Neuronal stem cell (in vitro differentiated cells): ENCODE results near the gene EIPR1.
A peak's percentile ranks its signal among the peaks of the same experiment; 100 is the strongest.

ENCODE experiments used
- DNase-seq: peaks from one replicate; pipeline ENCODE4 v3.0.0-alpha.2; 2013; ENCODE audit warnings: low spot score
- H2AFZ ChIP-seq: one replicate; pipeline ENCODE4 v1.6.1; 2013; ENCODE audit warnings: mild to moderate bottlenecking, low read length, inconsistent platforms
- H2AK5ac ChIP-seq: 2 replicates; pipeline ENCODE4 v1.6.1; 2013; ENCODE audit warnings: low read depth, mild to moderate bottlenecking, inconsistent platforms, low read length, moderate library complexity, mixed read lengths
- H2BK120ac ChIP-seq: 2 replicates; pipeline ENCODE4 v1.6.1; 2013; ENCODE audit warnings: low read depth, mild to moderate bottlenecking, inconsistent platforms, low read length, moderate library complexity, mixed read lengths
- H2BK12ac ChIP-seq: one replicate; pipeline ENCODE4 v1.6.1; 2013; ENCODE audit warnings: low read length, inconsistent platforms
- H2BK15ac ChIP-seq: 2 replicates; pipeline ENCODE4 v1.6.1; 2013; ENCODE audit warnings: mild to moderate bottlenecking, low read length, inconsistent platforms, mixed read lengths
- H2BK5ac ChIP-seq: one replicate; pipeline ENCODE4 v1.6.1; 2013; ENCODE audit warnings: inconsistent platforms, mild to moderate bottlenecking, low read length, moderate library complexity
- H3K14ac ChIP-seq: one replicate; pipeline ENCODE4 v1.6.1; 2013; ENCODE audit warnings: low read length, inconsistent platforms
- H3K18ac ChIP-seq: 2 replicates; pipeline ENCODE4 v1.6.1; 2013; ENCODE audit warnings: low read length, inconsistent platforms
- H3K23ac ChIP-seq: 2 replicates; pipeline ENCODE4 v1.6.1; 2013; ENCODE audit warnings: low read depth, mild to moderate bottlenecking, mixed read lengths, low read length, inconsistent platforms; ENCODE audit not compliant: poor library complexity
- H3K27ac ChIP-seq: replicated peaks from 3 replicates; pipeline ENCODE4 v1.5.1; 2013; ENCODE audit warnings: low read length, inconsistent platforms
- H3K27me3 ChIP-seq, 3 experiments: 2 replicates each; pipeline ENCODE4 v1.6.1; 2013; ENCODE audit warnings: low read length in 3 of 3, mild to moderate bottlenecking in 2 of 3, inconsistent platforms in 1 of 3, low read depth in 1 of 3, mixed read lengths in 1 of 3, moderate library complexity in 1 of 3; ENCODE audit not compliant: control insufficient read depth in 3 of 3, insufficient read depth in 3 of 3
- H3K36me3 ChIP-seq, 2 donors: replicated peaks in 1 of 2; 2 replicates each; pipeline ENCODE4 v1.6.1; 2013; ENCODE audit warnings: low read length in 2 of 2; ENCODE audit not compliant: control insufficient read depth in 2 of 2, insufficient read depth in 2 of 2
- H3K4ac ChIP-seq: 2 replicates; pipeline ENCODE4 v1.6.1; 2013; ENCODE audit warnings: inconsistent platforms, mild to moderate bottlenecking, low read length, moderate library complexity
- H3K4me1 ChIP-seq, 2 donors: 1 replicate in 1 of 2; 2 replicates in 1 of 2; pipeline ENCODE4 v1.6.1; 2013; ENCODE audit warnings: low read length in 2 of 2, low read depth in 1 of 2; ENCODE audit not compliant: control insufficient read depth in 2 of 2, insufficient read depth in 1 of 2
- H3K4me2 ChIP-seq: one replicate; pipeline ENCODE4 v1.6.1; 2013; ENCODE audit warnings: mild to moderate bottlenecking, low read length, inconsistent platforms; ENCODE audit not compliant: insufficient read depth, poor library complexity, severe bottlenecking
- H3K4me3 ChIP-seq, 2 donors: 2 replicates each; pipeline ENCODE4 v1.5.1; 2013; ENCODE audit warnings: low read length in 2 of 2, mild to moderate bottlenecking in 2 of 2, inconsistent platforms in 1 of 2, moderate library complexity in 1 of 2
- H3K79me1 ChIP-seq: one replicate; pipeline ENCODE4 v1.6.1; 2013; ENCODE audit warnings: low read depth, mild to moderate bottlenecking, inconsistent platforms, low read length, moderate library complexity
- H3K9ac ChIP-seq: one replicate; pipeline ENCODE4 v1.6.1; 2013; ENCODE audit warnings: mild to moderate bottlenecking, low read depth, low read length, inconsistent platforms; ENCODE audit not compliant: poor library complexity
- H3K9me3 ChIP-seq, 2 donors: replicated peaks in 1 of 2; 2 replicates each; pipeline versions ENCODE3 to v1.6.1; 2013; ENCODE audit warnings: low read length in 2 of 2, mild to moderate bottlenecking in 2 of 2, inconsistent platforms in 1 of 2, low read depth in 1 of 2, mixed read lengths in 1 of 2, moderate library complexity in 1 of 2; ENCODE audit not compliant: control insufficient read depth in 2 of 2, insufficient read depth in 1 of 2
- H4K8ac ChIP-seq: one replicate; pipeline ENCODE4 v1.6.1; 2013; ENCODE audit warnings: low read depth, mild to moderate bottlenecking, inconsistent platforms, low read length, moderate library complexity
- H4K91ac ChIP-seq: one replicate; pipeline ENCODE4 v1.6.1; 2013; ENCODE audit warnings: low read length, low read depth, mild to moderate bottlenecking, inconsistent platforms; ENCODE audit not compliant: poor library complexity
- WGBS, 2 donors: extraction: QIAGEN DNeasy Blood & Tissue Kit; methylation state at CpG; one replicate each; pipeline ENCODE4 v1.1.7; 2013; ENCODE audit warnings: missing lambda C conversion rate in 2 of 2, mixed read lengths in 1 of 2; ENCODE audit not compliant: insufficient read length in 2 of 2, insufficient replicate concordance in 1 of 2; ENCODE audit errors: extremely low coverage in 2 of 2; 5-methylcytosine and 5-hydroxymethylcytosine counted together

The EIPR1 gene

DNA sequence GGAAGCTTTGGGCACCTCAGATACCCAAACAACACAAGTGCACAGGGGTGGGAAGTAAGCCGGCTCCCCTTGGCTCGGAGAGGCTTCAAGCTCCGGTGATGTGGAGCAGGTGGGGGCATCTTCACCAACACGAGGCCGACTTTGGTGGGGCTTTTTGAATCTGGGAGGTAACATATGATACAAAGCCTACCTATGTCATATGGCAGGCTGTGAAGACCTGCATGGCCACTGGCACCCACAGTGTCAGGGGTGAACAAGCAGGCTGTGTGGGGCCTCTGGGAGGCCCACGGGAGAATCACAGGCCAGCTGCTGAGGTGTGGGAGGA is 109.0 kb downstream of the EIPR1 start:
- no peak overlapping the region for H4K91ac ChIP-seq
- H3K4me2 ChIP-seq, result no peak overlapping the region
- H3K9me3 ChIP-seq, result peaks cover 8 to 14% of the 10 kb centered on the region in 2 donors
- no peak overlapping the region for H2AK5ac ChIP-seq
- no peaks in the 10 kb centered on the region for H3K79me1 ChIP-seq
- H3K14ac ChIP-seq, result no peak overlapping the region
- H2BK15ac ChIP-seq, result no peak overlapping the region
- H3K4me1 ChIP-seq, result peaks cover 19 to 23% of the 10 kb centered on the region in 2 donors
- H2AFZ ChIP-seq, result no peak overlapping the region
- no peak overlapping the region for H2BK120ac ChIP-seq
- no peak overlapping the region for H3K4ac ChIP-seq
- no peak overlapping the region for H3K27ac ChIP-seq
- H4K8ac ChIP-seq, result no peak overlapping the region
- H3K27me3 ChIP-seq, result peaks cover 0 to 39% (median 0%) of the 10 kb centered on the region in 3 experiments
- WGBS, 2 donors, result no CpG with 5 or more reads among the region's 6 CpGs
- H2BK5ac ChIP-seq, result no peak overlapping the region
- DNase-seq, result no peak
- H3K9ac ChIP-seq, result no peak overlapping the region
- no peaks in the 10 kb centered on the region for H3K36me3 ChIP-seq
- H3K18ac ChIP-seq, result no peak overlapping the region
- no peak overlapping the region for H2BK12ac ChIP-seq
- no peak overlapping the region for H3K23ac ChIP-seq
- H3K4me3 ChIP-seq, result no peak overlapping the region

GRCh38 chr2:3267869-3268704 is 109.5 kb downstream of the EIPR1 start:
- Histone ChIP-seq H2BK120ac (no peak overlapping the region), H3K9me3 (peaks cover 8 to 14% of the 10 kb centered on the region in 2 donors), H3K4me2 (no peak overlapping the region), H3K27ac (no peak overlapping the region), H2AK5ac (peak overlapping the region; percentile 70), H4K8ac (no peak overlapping the region), H3K79me1 (no peaks in the 10 kb centered on the region), H3K27me3 (peaks cover 0 to 44% (median 0%) of the 10 kb centered on the region in 3 experiments), H3K18ac (peak overlapping the region; percentile 79), H4K91ac (no peak overlapping the region), H2BK15ac (peak overlapping the region; percentile 61), H3K14ac (peak overlapping the region; percentile 66), H3K23ac (peak overlapping the region; percentile 66), H2BK5ac (no peak overlapping the region), H2BK12ac (peak overlapping the region; percentile 34), H3K9ac (peak overlapping the region; percentile 25), H3K36me3 (no peaks in the 10 kb centered on the region), H3K4me1 (peaks cover 19 to 23% of the 10 kb centered on the region in 2 donors), H3K4ac (no peak overlapping the region), H3K4me3 (no peak overlapping the region), H2AFZ (no peak overlapping the region)
- WGBS, 2 donors, result no CpG with 5 or more reads among the region's 20 CpGs
- DNase-seq, result no peak

DNA sequence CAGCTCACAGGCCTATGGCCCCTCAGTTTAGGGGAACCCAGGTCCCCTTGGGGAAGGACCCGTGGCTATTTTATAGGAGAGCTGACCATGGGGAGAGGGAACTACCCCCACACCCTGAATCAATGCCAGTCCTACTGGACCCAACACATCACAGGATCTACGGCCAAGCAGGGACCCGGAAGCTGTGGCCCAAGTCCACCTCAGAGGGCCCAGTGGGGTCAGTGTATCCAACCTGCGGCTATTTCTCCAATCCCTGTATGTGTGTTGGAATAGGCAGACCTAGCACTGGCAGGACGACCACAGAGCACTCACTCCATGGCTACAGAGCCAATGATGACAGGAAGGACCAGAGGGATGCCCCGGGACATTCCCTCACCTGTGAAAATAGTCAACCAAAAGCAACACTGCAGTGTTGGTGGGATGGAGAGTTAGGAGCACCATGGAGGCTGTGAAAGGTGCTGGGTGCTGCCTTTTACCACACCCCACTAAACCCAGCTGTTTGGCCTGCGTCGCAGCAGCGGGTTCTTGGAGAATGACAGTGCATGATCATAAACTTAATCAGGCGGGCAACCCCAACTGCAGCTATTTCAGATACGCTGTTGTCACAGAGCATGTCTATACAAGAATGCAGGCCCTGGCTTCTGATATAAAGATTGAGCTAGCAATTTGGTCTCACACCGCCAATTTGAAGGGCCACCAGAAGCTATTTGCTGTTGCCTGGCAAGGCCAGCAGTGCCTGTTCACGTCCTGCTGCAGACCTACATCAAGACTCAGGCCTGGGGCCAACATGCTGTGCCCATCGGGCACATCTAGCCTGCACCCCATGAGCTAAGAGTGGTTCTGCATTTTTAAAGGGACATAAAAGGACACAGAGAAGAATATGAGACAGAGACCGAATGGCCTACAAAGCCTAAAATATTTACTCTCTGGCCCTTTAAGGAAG is 110.4 kb downstream of the EIPR1 start:
- no CpG with 5 or more reads among the region's 15 CpGs for WGBS, 2 donors
- Histone ChIP-seq H3K4ac (no peak overlapping the region), H3K9me3 (peaks cover 8 to 12% of the 10 kb centered on the region in 2 donors), H3K79me1 (no peaks in the 10 kb centered on the region), H3K23ac (no peak overlapping the region), H2BK12ac (peak overlapping the region; percentile 77), H4K8ac (no peak overlapping the region), H2BK15ac (no peak overlapping the region), H3K36me3 (no peaks in the 10 kb centered on the region), H3K4me1 (peaks cover 19 to 23% of the 10 kb centered on the region in 2 donors), H4K91ac (no peak overlapping the region), H3K4me3 (no peak overlapping the region), H3K27ac (no peak overlapping the region), H2AK5ac (peak overlapping the region; percentile 85), H3K9ac (no peak overlapping the region), H2BK120ac (peak overlapping the region; percentile 56), H2BK5ac (no peak overlapping the region), H3K27me3 (peaks cover 0 to 53% (median 0%) of the 10 kb centered on the region in 3 experiments), H2AFZ (no peak overlapping the region), H3K18ac (peak overlapping the region; percentile 65), H3K14ac (no peak overlapping the region), H3K4me2 (no peak overlapping the region)
- DNase-seq, result no peak
